SW 1271 (cell line): Measurements from ENCODE around the gene MED29.
A peak's percentile ranks its signal among the peaks of the same experiment; 100 is the strongest.

Experiments used
- DNase-seq, 2 experiments: peaks; one replicate each; lab custom pipeline; 2025; lab: John Stamatoyannopoulos, UW

The MED29 gene

GRCh38 chr19:39390751-39391437 is at the start of gene MED29, which contains the start of gene PAF1:
Gene MED29 (plus strand): TSS chr19:39391378. CDS start chr19:39391423, 45 bp downstream.
Gene PAF1 (minus strand): TSS chr19:39391106. CDS start chr19:39390864, 242 bp downstream.
- DNase-seq, result peak; percentile 97 to 99

GRCh38 chr19:39341719-39342604 is 49.2 kb upstream of the MED29 start, which contains the start of gene SAMD4B:
Gene SAMD4B (plus strand): TSS chr19:39342421. CDS start chr19:39356894, 14,473 bp downstream.
- peak; percentile 85 to 98 for DNase-seq

GRCh38 chr19:39342647-39343305 is 48.4 kb upstream of the MED29 start:
- DNase-seq, result no peak

GRCh38 chr19:39345956-39346355 is 45.2 kb upstream of the MED29 start:
- no peak for DNase-seq

- DNase-seq, result no peak
Observed at GRCh38 chr19:39347332-39348164, 43.6 kb upstream of the MED29 start.

GRCh38 chr19:39349326-39349725 is 41.9 kb upstream of the MED29 start:
- no peak for DNase-seq

GRCh38 chr19:39350156-39350555 is 41.0 kb upstream of the MED29 start:
- DNase-seq, result no peak

GRCh38 chr19:39351537-39352064 is 39.6 kb upstream of the MED29 start:
- no peak for DNase-seq

GRCh38 chr19:39352381-39353255 is 38.6 kb upstream of the MED29 start:
- DNase-seq, result no peak

GRCh38 chr19:39355253-39355652 is 35.9 kb upstream of the MED29 start:
- no peak for DNase-seq

GRCh38 chr19:39356073-39356472 is 35.1 kb upstream of the MED29 start:
- no peak for DNase-seq

GRCh38 chr19:39356647-39357046 is 34.5 kb upstream of the MED29 start:
- DNase-seq, result no peak

- no peak for DNase-seq
Observed at GRCh38 chr19:39359026-39359425, 32.2 kb upstream of the MED29 start.

- DNase-seq, result no peak
Observed at GRCh38 chr19:39360599-39360998, 30.6 kb upstream of the MED29 start.

GRCh38 chr19:39362682-39363657 is 28.2 kb upstream of the MED29 start:
- no peak for DNase-seq

GRCh38 chr19:39363901-39364457 is 27.2 kb upstream of the MED29 start:
- no peak for DNase-seq

- no peak for DNase-seq
Observed at GRCh38 chr19:39365531-39365930, 25.6 kb upstream of the MED29 start.

- DNase-seq, result no peak
Observed at GRCh38 chr19:39369200-39369599, 22.0 kb upstream of the MED29 start.

- DNase-seq, result no peak
Observed at GRCh38 chr19:39370735-39371134, 20.4 kb upstream of the MED29 start.
